Measurements from ENCODE around the gene FIGN.

Gene FIGN

DNA sequence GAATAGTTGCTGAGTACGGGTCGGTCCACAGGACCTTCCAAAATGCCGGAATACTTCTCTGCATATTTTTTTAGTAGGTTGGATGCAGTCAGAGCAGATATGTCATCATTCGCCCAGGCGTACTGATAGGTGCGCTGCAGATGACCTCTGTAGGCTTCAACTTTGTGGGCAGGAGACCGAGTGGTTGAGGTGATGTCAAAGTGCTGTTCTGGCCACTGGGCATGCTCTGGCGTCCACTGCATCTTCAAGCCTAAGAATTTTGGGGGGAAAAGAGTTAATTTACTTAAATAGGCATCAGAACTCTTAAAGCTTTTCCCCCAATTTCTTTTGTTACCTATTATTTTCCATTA, 124.3 kb downstream of the FIGN start:
- no peak for DNase-seq (ENCODE audit: low spot score)

DNA sequence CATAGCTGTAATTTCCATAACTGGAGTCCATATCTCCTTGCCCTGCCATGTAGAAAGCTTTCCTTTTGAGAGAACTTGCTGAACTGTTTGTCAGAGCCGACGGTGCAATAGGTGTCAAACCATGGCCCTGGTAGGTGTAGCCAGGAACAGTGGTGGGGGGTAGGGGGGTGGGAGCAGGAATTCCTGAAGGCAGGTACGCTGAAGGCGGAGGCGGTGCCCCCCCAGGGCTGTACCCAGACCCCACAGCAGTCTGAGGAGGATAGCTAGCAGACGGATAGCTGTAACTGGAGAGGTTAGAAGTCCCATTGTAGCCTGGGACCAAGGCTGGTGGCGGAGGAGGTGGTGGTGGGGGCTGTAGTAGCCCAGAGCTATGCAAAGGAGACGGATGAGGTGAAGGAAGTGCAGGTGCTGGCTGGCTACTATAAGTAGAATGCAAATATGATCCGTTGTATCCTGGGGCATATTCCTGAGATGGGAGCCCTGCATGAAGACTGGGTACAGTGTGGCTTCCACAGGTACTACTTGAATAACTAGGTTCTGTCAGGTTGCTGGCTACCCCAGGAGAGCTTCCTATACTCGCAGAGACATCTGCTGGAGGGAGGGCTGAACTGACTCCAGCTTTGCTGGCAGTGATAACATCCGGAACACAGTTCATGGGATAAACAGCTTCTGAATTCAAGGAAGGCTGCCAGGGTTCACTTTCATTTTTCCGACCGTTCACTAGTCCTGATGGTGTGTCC, 124.8 kb downstream of the FIGN start:
- DNase-seq (ENCODE audit: low spot score) = no peak

DNA sequence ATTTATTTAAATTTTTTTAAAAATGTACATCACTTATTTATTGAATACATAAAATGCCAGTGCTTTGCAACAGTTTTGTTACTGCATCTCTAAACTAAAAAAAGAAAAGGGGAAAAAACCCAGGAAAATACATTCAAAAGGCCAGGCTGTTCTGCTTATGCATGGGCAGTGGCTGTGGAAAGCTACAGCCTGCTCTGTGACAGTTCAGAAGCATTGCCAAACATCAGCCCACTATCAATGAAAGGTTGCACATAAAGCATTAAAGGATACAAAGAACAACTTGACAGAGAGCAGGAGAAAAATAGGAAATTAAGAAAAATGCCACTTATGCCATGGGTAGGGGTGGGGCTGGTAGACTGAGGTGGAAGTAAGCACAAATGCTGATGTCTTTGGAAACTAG, 128.2 kb downstream of the FIGN start:
- DNase-seq (ENCODE audit: low spot score) = no peak

DNA sequence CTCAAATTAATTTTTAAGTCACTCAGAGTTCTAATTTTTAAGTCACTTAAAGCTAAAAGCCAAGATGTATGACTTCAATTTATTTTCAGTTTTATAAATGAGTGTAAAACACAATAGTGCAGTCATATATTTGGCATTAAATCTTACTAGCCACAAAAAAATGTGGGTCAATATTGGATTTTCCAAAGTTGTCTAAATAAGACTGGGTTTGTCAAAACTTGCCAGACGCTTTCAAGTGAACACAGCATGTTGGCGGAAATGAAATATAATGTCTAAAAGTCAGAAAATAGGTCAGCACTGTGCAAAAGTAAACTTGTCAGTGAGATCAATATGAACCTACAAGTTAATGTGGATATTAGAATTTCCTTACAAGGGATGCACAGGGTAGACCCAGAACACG, 128.9 kb downstream of the FIGN start:
- no peak for DNase-seq (ENCODE audit: low spot score)

DNA sequence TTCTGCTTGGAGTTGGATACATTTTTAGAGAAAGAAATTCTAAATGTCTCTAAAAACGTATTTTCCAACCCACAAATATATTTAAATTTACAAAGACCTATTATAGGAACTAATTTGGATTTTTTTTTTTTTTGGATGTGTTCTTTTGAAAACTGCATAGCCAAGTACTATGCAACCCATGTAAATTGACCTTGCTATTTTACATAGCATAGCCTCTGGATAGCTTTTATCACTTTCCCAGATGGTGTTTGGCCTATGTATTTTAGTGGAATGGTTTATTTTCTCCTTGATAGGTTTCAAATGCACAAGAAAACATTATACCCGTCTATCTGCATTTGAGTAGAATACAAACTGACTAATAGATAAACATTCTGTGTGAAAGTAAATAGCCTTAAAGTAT, 130.0 kb downstream of the FIGN start:
- DNase-seq (ENCODE audit: low spot score) = no peak

- no peak for DNase-seq (ENCODE audit: low spot score)
These were observed 130.8 kb downstream of the FIGN start for GRCh38 chr2:163604941-163605555.

- no peak for DNase-seq (ENCODE audit: low spot score)
These were observed 133.6 kb downstream of the FIGN start for GRCh38 chr2:163602196-163602595.

DNA sequence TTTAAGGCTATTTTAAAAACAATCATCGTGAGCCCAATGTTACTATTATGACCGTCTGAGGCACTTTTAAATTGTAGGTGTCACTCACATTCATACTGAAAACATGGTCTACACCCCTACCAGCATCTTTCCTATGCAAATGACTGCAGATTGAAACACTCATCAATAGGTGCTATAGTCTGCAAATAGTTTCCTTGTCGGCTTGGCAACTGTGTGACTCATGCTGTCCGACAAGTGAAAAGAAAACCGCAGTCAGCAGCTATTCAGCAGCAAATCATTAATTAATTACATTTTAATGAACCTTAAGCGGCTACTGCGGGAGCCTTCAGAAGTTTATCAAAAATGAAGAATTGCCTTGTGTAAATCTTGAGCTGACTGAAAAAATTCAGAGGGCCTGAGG, 134.4 kb downstream of the FIGN start:
- no peak for DNase-seq (ENCODE audit: low spot score)

DNA sequence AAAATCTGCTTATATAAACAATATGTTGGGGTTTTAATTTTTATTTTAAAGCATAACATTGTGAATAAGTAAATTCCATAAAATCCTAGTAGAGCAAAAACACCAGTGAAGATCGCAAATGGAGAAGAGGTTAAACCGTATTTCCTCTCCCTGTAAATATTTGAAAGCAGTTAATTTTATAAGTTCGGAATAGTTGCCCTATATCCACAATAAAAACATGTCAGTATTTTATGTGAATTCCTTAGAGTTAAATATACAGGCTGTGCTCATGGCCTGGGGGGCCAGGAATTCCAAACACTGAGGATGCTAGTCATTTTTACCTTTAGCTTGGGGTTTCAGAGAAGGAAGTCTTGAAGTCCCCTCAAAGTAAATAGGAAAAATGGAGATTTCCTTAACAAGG, 135.0 kb downstream of the FIGN start:
- no peak for DNase-seq (ENCODE audit: low spot score)

DNA sequence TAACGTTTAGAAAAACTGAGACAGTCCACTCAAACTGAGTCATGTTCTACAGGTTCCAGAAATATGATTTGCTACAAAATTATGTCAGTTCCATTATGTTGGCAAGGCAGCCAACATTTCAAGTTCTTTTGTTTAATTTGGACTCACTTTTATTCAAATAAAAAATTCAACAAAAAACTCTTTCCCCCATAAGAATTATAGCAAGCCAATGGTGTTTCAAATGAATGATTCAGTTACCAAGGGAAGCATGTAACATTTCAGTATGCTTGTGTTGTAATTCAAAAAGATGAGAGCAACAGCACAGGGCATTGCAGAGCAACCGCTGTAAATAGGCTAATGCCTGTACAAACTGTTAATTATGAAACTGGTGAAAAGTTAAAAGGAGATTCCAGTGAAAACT, 140.8 kb downstream of the FIGN start:
- no peak for DNase-seq (ENCODE audit: low spot score)

DNA sequence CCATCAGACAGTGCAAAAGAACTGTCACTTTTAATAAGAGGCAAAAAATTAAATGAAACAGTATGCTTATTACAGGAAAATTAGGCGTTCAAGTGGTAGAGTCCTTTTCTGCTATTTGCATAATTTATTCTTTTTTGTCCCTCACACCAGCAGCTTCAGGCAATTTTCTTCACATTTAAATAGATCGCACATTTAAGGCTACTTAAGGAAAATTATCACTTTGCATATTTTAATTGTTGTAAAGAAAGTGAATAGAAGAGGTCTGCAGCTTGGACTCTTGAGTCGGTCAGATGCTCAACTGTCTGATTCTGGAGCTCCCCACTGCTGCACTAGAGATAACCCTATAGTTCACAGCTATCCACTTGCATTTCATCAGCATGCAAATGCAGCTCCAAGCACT, 141.3 kb downstream of the FIGN start:
- DNase-seq (ENCODE audit: low spot score) = no peak

DNA sequence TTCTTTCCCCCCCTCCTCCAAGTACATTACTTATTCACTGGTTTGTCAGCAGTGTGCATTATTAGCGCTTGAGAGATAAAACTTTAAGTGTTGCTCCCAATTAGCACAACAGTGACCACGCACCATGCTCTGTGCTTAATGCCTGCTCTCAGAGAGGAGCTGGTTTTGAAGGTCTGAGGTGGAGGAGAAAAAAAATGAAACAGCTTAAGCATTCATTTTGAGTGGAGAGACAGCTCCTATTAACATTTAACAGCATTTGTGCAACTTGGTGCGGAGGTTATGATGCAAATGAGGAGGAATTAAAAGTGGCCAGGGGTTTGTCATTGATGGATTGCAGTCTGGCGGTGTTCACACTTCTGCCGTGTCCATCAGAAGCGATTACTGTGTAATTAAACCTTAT, 141.8 kb downstream of the FIGN start:
- no peak for DNase-seq (ENCODE audit: low spot score)

GRCh38 chr2:163592954-163593622, 142.7 kb downstream of the FIGN start:
- DNase-seq (ENCODE audit: low spot score) = no peak

DNA sequence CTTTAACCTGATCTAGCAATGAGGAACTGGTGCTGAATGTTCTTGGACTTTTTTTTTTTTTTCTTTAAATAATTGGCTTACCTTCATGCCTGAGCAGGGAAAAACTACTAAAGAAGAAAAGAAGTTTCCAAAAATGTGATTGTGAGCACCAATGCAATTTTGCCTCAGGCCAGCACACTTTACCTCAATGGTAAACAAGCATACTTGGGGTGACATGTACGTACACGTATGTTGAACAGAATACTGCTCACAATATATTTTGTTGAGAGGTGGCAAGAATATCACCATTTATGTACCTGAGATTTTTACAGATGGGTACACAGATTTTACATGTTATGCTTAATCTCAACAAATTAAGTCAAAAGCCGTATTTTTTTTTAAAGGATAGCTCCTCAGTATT, 144.3 kb downstream of the FIGN start:
- no peak for DNase-seq (ENCODE audit: low spot score)

DNA sequence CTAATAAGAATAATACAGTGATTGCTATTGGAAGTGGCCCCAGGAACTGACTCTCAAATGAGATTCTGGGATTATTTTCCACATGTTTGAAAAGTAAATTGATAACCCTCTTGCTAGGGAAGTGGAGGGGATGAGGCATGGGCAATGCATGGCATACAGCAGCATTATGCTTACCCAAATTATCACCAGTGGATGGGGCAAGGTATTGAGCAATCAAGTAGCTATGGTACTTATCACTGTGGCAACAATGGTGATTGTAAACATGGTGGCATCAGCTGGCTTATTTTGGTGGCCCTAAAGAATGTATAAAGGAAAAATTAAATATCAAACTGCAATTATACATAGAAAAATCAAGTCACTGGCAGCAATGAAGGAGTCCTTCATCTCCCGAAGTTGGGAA, 155.1 kb downstream of the FIGN start:
- no peak for DNase-seq (ENCODE audit: low spot score)

DNA sequence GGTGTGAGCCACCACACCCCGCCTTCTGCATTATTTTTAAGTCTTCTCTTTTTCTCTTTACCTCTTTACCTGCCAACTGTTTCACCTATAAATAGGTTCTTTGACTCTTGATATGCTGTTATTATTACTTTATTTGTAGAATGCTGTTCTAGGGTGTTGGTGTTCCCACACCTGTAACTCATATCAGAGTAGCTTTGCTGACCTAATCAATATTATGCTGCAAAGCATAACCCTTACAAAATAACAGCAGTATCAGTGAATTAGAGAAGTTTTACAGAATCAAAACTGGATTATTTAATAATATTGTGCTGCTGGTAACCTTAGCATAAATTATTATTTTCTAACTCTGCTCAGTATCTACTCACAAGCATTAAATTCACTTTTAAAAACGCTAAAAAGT, 161.5 kb downstream of the FIGN start:
- DNase-seq (ENCODE audit: low spot score) = no peak

DNA sequence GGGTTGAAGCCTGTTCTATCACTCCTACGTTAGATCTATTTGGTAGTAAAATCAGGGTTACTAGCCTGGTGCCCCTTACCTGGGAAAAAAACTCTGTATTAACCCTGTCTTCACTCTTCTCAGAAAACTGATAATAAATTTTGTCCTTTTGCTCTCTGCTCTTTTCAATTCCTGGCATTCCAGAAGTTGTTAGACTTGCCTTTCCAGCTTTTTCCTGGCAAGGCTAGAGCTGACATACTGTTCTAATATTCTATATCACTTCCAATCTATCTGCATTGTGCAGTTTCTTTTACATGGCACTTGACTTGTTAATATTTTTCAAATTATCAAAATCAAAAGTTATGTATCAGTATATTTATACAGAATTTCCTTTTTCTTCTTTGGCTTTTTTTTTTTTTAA, 162.2 kb downstream of the FIGN start:
- no peak for DNase-seq (ENCODE audit: low spot score)

- DNase-seq (ENCODE audit: low spot score) = no peak
These were observed 163.0 kb downstream of the FIGN start for GRCh38 chr2:163572850-163573249.

DNA sequence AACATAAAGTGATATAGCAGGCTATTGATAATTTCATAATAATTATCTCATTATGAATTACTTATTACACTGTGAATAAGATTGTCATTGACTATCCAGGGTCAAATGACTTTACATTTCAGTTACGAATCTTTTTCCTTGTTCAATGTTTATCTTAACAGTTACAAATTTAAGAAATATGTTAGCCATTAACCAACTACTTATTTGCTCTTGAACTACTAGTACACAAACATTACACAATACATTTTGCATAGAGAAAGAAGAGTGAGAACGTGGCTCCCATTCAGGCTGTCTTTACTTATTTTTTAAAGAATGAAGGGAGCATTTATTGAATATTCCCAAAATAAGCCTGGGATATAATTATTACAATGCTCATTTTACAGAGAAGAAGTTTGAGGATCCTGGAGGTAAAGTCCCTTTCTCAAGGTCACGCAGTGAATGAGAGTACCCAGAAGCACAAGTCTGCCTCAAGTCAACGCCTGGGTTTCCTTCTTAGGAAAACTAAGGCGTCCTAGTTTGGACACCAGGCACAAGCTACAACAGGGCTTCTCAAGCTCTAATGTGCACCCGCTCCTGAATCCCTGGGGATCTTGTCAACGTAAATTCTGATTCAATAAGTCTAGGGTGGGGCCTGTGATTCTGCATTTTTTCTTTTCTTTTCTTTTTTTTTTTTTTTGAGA, 164.2 kb downstream of the FIGN start:
- no peak for DNase-seq (ENCODE audit: low spot score)

DNA sequence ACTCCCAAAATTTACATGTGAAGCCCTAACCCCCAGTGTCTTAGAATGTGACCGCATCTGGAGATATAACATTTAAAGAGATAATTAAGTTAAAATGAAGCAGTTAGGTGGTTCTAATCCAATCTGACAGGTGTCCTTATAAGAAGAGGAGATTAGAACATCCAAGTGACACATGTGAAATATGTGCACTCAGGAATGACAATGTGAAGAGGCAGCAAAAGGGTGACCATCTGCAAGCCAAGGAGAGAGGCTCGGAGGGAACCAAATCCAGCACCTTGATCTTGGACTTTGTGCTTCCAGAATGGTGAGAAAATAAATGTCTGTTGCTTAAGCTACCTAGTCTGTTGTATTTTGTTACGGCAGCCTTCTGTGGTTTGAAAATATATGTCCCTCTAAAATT, 165.4 kb downstream of the FIGN start:
- no peak for DNase-seq (ENCODE audit: low spot score)

DNA sequence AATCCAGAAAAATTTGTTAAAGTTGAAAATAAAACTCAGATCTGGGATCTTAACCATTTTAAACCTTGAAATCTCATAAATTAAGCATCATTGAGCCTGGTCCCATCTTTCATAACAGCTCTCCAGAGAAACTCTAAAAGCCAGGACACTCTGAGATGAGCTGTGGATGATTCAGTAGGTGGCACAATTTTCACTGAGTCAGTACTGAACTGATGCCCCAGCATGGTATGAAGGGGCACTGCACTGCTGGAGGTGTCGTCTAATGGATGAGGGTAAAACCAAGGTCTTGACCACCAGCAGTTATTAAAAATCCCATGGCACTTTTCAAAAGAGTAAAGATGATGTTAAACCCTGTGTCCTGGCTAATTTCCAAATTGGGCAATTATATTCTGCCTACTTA, 170.6 kb downstream of the FIGN start:
- no peak for DNase-seq (ENCODE audit: low spot score)

DNA sequence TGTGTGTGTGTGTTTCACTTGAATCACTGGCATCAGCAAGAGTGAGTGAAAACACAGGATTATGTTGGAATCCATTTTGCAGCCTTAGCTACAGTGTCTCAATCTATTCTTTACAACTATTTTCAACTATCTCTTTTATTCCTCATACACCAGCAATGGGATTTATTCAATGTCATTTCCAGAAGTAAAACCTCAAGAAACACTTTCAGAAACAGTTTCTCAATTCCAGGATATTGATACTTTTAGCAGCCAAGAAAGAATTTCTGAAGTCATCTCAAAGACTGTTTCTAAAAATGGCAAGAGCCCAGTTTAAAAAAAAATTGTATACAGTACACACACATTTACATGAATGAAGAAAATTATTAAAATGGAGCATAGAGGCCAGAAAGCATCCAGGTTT, 171.6 kb downstream of the FIGN start:
- no peak for DNase-seq (ENCODE audit: low spot score)

DNA sequence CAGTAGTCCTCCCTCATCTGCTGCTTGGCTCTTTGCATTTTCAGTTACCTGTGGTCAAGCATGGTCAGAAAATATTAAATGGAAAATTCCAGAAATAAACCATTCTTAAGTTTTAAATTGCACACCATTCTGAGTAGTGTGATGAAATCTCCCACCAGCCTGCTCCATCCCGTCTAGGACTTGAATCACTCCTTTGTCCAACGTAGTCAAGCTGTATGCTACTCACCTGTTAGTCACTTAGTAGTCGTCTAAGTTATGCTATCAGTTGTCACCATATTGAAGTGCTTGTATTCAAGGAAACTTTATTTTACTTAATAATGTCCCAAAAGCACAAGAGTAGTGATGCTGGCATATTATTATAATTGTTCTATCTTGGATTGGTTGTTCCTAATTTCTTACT, 172.5 kb downstream of the FIGN start:
- no peak for DNase-seq (ENCODE audit: low spot score)
